Measurements from ENCODE around the gene GALK1.

Gene GALK1

DNA sequence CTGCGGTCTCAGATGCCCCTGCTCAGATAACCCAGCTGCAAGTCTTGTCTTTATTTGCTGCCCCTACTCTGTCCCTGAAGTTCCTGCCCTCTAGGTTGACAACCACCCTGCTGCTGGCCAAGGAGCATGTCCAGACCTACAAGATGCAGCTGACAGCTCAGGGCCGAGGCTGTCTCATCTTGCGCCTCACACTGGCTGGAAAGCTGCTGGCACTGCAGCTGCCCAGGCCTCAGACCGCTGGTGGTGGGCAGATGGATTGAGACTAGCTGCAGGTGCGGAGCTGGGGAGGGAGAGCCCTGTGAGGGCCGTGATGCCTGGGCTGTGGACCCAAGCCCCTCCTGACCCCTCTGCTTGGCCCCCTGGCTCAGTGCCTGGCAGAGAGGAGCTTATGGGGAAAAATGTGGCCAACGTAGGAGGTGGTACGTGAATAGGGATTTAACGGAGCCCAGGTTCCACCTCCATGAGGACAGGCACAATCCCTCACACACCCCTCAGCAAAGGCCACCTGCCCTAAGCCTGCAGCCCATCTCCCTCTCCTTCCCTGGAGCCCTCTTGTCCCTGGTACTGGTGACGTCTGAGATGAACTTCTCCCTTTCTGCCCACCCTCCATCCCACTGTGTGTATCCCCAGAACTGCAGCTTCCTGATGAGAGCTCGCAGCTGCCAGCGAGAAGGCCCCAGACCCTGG, 8.3 kb upstream of the GALK1 start:
- in situ Hi-C loops (cut with HindIII; ENCODE audit: low pct_ligation_motif_present, low sequenced_read_pairs) = no loop called here
- Histone ChIP-seq H3K4me3 (ENCODE audit: low read depth, low read length) (no peak overlapping the region), H3K27ac (no peak overlapping the region), H3K27me3 (replicated peaks) (no peaks in the 10 kb centered on the region), H3K36me3 (replicated peaks) (peaks cover 17% of the 10 kb centered on the region)
- DNase-seq = no peak
- TF ChIP-seq CTCF (IDR thresholded peaks at IDR 0.05; ENCODE audit: low read depth, low read length, missing control alignments) = peak; percentile 3

GRCh38 chr17:75771334-75772281, 6.6 kb upstream of the GALK1 start:
- in situ Hi-C loops (cut with HindIII; ENCODE audit: low pct_ligation_motif_present, low sequenced_read_pairs) = no loop called here
- H3K27ac ChIP-seq = no peak overlapping the region
- no peak overlapping the region for H3K4me3 ChIP-seq (ENCODE audit: low read depth, low read length)
- H3K36me3 ChIP-seq (replicated peaks) = peaks cover 3% of the 10 kb centered on the region
- TF ChIP-seq CTCF (IDR thresholded peaks at IDR 0.05; ENCODE audit: low read depth, low read length, missing control alignments) = peak; percentile 47
- DNase-seq = no peak
- no peaks in the 10 kb centered on the region for H3K27me3 ChIP-seq (replicated peaks)

DNA sequence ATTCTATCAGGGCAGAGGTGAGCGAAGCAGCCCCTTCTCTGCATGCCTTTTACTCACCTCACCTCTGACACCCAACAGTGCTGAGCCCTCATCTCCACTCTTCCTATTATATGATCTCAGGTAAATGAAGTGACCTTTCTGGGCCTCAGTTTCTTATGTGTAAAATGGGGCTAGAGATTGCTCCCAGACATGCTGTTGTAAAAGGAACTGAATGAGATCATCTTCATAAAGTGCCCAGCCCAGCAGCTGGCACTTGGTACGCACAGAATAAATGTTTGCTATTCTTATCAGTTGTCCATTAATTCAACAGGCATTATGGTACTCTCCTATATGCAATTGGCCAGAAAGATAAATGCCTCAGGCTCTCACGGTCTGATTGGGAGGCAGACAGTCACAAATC, 4.5 kb upstream of the GALK1 start:
- Histone ChIP-seq H3K36me3 (replicated peaks) (no peaks in the 10 kb centered on the region), H3K27ac (no peak overlapping the region), H3K27me3 (replicated peaks) (no peaks in the 10 kb centered on the region), H3K4me3 (ENCODE audit: low read depth, low read length) (no peak overlapping the region)
- in situ Hi-C loops (cut with HindIII; ENCODE audit: low pct_ligation_motif_present, low sequenced_read_pairs) = no loop called here
- no peak for DNase-seq
- no peak for TF ChIP-seq CTCF (IDR thresholded peaks at IDR 0.05; ENCODE audit: low read depth, low read length, missing control alignments)

- DNase-seq = no peak
- Histone ChIP-seq H3K27ac (no peak overlapping the region), H3K4me3 (ENCODE audit: low read depth, low read length) (no peak overlapping the region), H3K36me3 (replicated peaks) (no peaks in the 10 kb centered on the region), H3K27me3 (replicated peaks) (no peaks in the 10 kb centered on the region)
- in situ Hi-C loops (cut with HindIII; ENCODE audit: low pct_ligation_motif_present, low sequenced_read_pairs) = no loop called here
- TF ChIP-seq CTCF (IDR thresholded peaks at IDR 0.05; ENCODE audit: low read depth, low read length, missing control alignments) = no peak
Observed at GRCh38 chr17:75767881-75768280, 2.9 kb upstream of the GALK1 start.

- TF ChIP-seq CTCF (IDR thresholded peaks at IDR 0.05; ENCODE audit: low read depth, low read length, missing control alignments) = no peak
- H3K27ac ChIP-seq = no peak overlapping the region
- H3K4me3 ChIP-seq (ENCODE audit: low read depth, low read length) = no peak overlapping the region
- no peak for DNase-seq
- in situ Hi-C loops (cut with HindIII; ENCODE audit: low pct_ligation_motif_present, low sequenced_read_pairs) = no loop called here
- H3K36me3 ChIP-seq (replicated peaks) = no peaks in the 10 kb centered on the region
- H3K27me3 ChIP-seq (replicated peaks) = no peaks in the 10 kb centered on the region
Observed at GRCh38 chr17:75765981-75766380, 989 bp upstream of the GALK1 start.
